Measurements from ENCODE around the gene WDR31. TPM values are rescaled to one million over a fixed set of nuclear protein-coding genes. Genes with fewer than 3 reads are reported as not detected.

Gene WDR31
- total RNA-seq, 3 donors from 2014 or later (not counting 1 experiment from before 2014, with no cell fraction given): 0.16 to 0.55 (median 0.19) TPM

DNA sequence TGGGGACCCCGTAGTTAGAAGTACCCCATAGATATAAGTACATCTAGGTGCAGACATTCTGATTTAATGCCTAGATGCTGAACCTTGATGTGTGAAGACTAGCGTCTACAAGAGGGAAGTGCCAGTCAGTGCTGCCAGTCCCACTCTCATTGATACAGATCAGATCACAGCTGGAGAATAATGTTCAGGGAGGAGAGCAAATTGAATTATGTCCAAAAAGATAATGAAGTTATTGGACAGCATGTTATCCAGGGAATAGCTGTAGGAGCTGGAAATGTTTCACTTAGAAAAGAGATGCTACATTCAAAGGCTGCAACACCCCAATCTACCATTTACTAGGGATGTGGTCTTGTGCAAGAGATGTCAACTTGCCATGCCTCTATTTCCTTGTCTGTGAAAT, 21.0 kb downstream of the WDR31 start:
- no peaks in the 10 kb centered on the region for H3K4me1 ChIP-seq (ENCODE audit: control insufficient read depth, insufficient read depth, low read length)
- WGBS (ENCODE audit: insufficient coverage): 84% methylated on average over 2 of the region's 2 CpGs
- no peaks in the 10 kb centered on the region for H3K36me3 ChIP-seq (ENCODE audit: control insufficient read depth, insufficient read depth, low read length)
- H3K4me3 ChIP-seq (ENCODE audit: low read length): no peak overlapping the region
- Mint-ChIP-seq H3K4me1 (no peaks in the 10 kb centered on the region), H3K9me3 (no peaks in the 10 kb centered on the region), H3K36me3 (no peaks in the 10 kb centered on the region), H3K27ac (no peak overlapping the region), H3K4me3 (no peak overlapping the region), H3K27me3 (ENCODE audit: low read depth in 2 of 2) (peaks cover 3 to 8% of the 10 kb centered on the region in 2 donors)
- ATAC-seq (no peak), DNase-seq (no peak)
- no peaks in the 10 kb centered on the region for H3K9me3 ChIP-seq (ENCODE audit: control insufficient read depth, insufficient read depth, low read length)
- no peaks in the 10 kb centered on the region for H3K27me3 ChIP-seq (ENCODE audit: control insufficient read depth, insufficient read depth, low read length)
- TF ChIP-seq, protein P1, sequence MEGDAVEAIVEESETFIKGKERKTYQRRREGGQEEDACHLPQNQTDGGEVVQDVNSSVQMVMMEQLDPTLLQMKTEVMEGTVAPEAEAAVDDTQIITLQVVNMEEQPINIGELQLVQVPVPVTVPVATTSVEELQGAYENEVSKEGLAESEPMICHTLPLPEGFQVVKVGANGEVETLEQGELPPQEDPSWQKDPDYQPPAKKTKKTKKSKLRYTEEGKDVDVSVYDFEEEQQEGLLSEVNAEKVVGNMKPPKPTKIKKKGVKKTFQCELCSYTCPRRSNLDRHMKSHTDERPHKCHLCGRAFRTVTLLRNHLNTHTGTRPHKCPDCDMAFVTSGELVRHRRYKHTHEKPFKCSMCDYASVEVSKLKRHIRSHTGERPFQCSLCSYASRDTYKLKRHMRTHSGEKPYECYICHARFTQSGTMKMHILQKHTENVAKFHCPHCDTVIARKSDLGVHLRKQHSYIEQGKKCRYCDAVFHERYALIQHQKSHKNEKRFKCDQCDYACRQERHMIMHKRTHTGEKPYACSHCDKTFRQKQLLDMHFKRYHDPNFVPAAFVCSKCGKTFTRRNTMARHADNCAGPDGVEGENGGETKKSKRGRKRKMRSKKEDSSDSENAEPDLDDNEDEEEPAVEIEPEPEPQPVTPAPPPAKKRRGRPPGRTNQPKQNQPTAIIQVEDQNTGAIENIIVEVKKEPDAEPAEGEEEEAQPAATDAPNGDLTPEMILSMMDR (IDR thresholded peaks at IDR 0.05): no peak
- intact Hi-C loops (cut with micrococcal nuclease): no loop called here
- H3K27ac ChIP-seq (ENCODE audit: low read length): no peak overlapping the region

DNA sequence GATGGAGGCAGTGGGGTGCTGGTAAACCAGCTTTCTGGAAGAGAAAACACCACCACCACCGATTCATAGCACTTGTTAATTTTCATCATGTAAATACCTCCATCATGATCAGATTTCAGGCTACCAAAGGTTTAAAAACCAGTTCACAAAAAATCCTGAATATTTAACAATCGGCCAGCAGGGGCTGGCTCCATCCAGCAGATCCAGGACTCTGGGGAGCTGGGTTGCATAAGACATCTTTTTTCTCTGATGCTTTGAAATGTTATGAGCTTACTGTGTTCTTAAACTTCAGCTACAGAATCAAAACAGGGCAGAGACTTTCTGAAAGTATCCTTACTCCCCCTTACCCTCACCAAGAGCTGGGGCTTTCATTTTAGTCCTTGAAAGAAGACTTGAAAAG, 22.3 kb downstream of the WDR31 start:
- WGBS (ENCODE audit: insufficient coverage): 87% methylated on average over 2 of the region's 2 CpGs
- Mint-ChIP-seq H3K27ac (no peak overlapping the region), H3K4me1 (no peaks in the 10 kb centered on the region)

GRCh38 chr9:113316030-113316429, 24.0 kb downstream of the WDR31 start:
- 94% methylated on average over 4 of the region's 4 CpGs for WGBS (ENCODE audit: insufficient coverage)
- H3K27ac Mint-ChIP-seq: no peak overlapping the region
- intact Hi-C loops (cut with micrococcal nuclease): no loop called here

More for the DNA sequence above, 22.3 kb downstream of the WDR31 start:
- H3K4me3 Mint-ChIP-seq: no peak overlapping the region
- DNase-seq: no peak
- Histone ChIP-seq H3K4me3 (ENCODE audit: low read length) (no peak overlapping the region), H3K4me1 (ENCODE audit: control insufficient read depth, insufficient read depth, low read length) (no peaks in the 10 kb centered on the region), H3K27ac (ENCODE audit: low read length) (no peak overlapping the region), H3K36me3 (ENCODE audit: control insufficient read depth, insufficient read depth, low read length) (no peaks in the 10 kb centered on the region), H3K27me3 (ENCODE audit: control insufficient read depth, insufficient read depth, low read length) (no peaks in the 10 kb centered on the region), H3K9me3 (ENCODE audit: control insufficient read depth, insufficient read depth, low read length) (no peaks in the 10 kb centered on the region)
- no peaks in the 10 kb centered on the region for H3K36me3 Mint-ChIP-seq
- no peak for ATAC-seq
- TF ChIP-seq, protein P1 (IDR thresholded peaks at IDR 0.05): no peak
- peaks cover 3 to 8% of the 10 kb centered on the region in 2 donors for H3K27me3 Mint-ChIP-seq (ENCODE audit: low read depth in 2 of 2)
- intact Hi-C loops (cut with micrococcal nuclease): no loop called here
- no peaks in the 10 kb centered on the region for H3K9me3 Mint-ChIP-seq

DNA sequence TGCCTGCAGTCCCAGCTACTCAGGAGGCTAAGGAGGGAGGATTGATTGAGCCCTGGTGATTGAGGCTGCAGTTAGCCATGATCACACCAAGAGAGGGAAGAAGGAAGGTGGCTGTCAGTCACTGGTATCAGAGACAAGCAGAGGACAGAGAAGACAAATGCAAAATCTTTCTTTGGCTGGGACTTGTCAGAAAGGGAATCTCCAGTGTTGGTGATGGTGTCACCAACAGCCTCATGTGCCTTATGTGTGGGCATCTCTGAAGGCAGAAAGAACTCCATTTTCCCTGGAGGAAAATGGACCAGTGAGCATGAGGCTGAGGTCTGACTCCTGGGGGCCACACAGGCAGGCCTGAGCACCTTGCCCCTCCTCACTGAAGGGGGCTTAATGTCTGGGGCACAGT, 24.8 kb downstream of the WDR31 start:
- no peaks in the 10 kb centered on the region for H3K4me1 Mint-ChIP-seq

More at GRCh38 chr9:113316030-113316429, 24.0 kb downstream of the WDR31 start:
- Histone ChIP-seq H3K36me3 (ENCODE audit: control insufficient read depth, insufficient read depth, low read length) (no peaks in the 10 kb centered on the region), H3K4me1 (ENCODE audit: control insufficient read depth, insufficient read depth, low read length) (no peaks in the 10 kb centered on the region), H3K9me3 (ENCODE audit: control insufficient read depth, insufficient read depth, low read length) (no peaks in the 10 kb centered on the region), H3K27ac (ENCODE audit: low read length) (no peak overlapping the region), H3K4me3 (ENCODE audit: low read length) (no peak overlapping the region), H3K27me3 (ENCODE audit: control insufficient read depth, insufficient read depth, low read length) (no peaks in the 10 kb centered on the region)
- no peaks in the 10 kb centered on the region for H3K4me1 Mint-ChIP-seq
- TF ChIP-seq, protein P1 (IDR thresholded peaks at IDR 0.05): no peak
- ATAC-seq: no peak
- no peaks in the 10 kb centered on the region for H3K9me3 Mint-ChIP-seq
- no peak overlapping the region for H3K4me3 Mint-ChIP-seq
- peaks cover 3 to 8% of the 10 kb centered on the region in 2 donors for H3K27me3 Mint-ChIP-seq (ENCODE audit: low read depth in 2 of 2)
- DNase-seq: no peak
- no peaks in the 10 kb centered on the region for H3K36me3 Mint-ChIP-seq

More for the DNA sequence above, 24.8 kb downstream of the WDR31 start:
- intact Hi-C loops (cut with micrococcal nuclease): no loop called here
- Mint-ChIP-seq H3K4me3 (no peak overlapping the region), H3K27me3 (ENCODE audit: low read depth in 2 of 2) (peaks cover 3 to 8% of the 10 kb centered on the region in 2 donors), H3K36me3 (no peaks in the 10 kb centered on the region), H3K9me3 (no peaks in the 10 kb centered on the region), H3K27ac (no peak overlapping the region)
- Histone ChIP-seq H3K36me3 (ENCODE audit: control insufficient read depth, insufficient read depth, low read length) (no peaks in the 10 kb centered on the region), H3K27me3 (ENCODE audit: control insufficient read depth, insufficient read depth, low read length) (no peaks in the 10 kb centered on the region), H3K27ac (ENCODE audit: low read length) (no peak overlapping the region), H3K4me3 (ENCODE audit: low read length) (no peak overlapping the region), H3K4me1 (ENCODE audit: control insufficient read depth, insufficient read depth, low read length) (no peaks in the 10 kb centered on the region), H3K9me3 (ENCODE audit: control insufficient read depth, insufficient read depth, low read length) (no peaks in the 10 kb centered on the region)
- DNase-seq (no peak), ATAC-seq (no peak)
- TF ChIP-seq, protein P1 (IDR thresholded peaks at IDR 0.05): no peak

Data from natural killer cell (primary cell).